HepG2 (cell line): ENCODE results near the gene DDR2. TPM values are rescaled to one million over a fixed set of nuclear protein-coding genes. Genes with fewer than 3 reads are reported as not detected.

Experiments used
- ATAC-seq: fragments of 200-7000 bp; cut with Tn5 transposase; 3 replicates; pipeline ENCODE4 v1.9.1; 2020; ENCODE audit warnings: mild to moderate bottlenecking, moderate library complexity
- BruUV-seq: library from RNA; stranded (reverse); fragments of 400-500 nt; replicated peaks from 2 replicates; lab custom pipeline; 2021; lab: Mats Ljungman, UMichigan
- CTCF ChIA-PET: fragments of 300-600 bp; formaldehyde crosslinking; extraction: SDS; loops from one replicate; lab custom pipeline; 2021; ENCODE audit warnings: low total read pairs, inconsistent platforms, low intra/inter-chr PET ratio; lab: Yijun Ruan, JAX
- POLR2A ChIA-PET: fragments of 350-600 bp; sonication (Branson Sonifier 250); formaldehyde crosslinking; loops from one replicate; lab custom pipeline; 2020; ENCODE audit warnings: antibody characterized with exemption, inconsistent platforms; lab: Yijun Ruan, JAX
- DNase-seq: peaks from one replicate; pipeline ENCODE4 v3.0.0-alpha.2; 2015; ENCODE audit warnings: low spot score
- FAIRE-seq: peaks from 3 replicates; lab custom pipeline; 2011; peaks lifted over from hg19 to GRCh38; lab: Jason Lieb, UNC
- H2AFZ ChIP-seq: one replicate; pipeline ENCODE4 v1.6.1; 2011; ENCODE audit warnings: low read length, inconsistent platforms
- H3K27ac ChIP-seq: fragments of 300-600 bp; 3 replicates; pipeline ENCODE4 v1.8.0; 2011; ENCODE audit warnings: mixed run types, mild to moderate bottlenecking, mixed read lengths, low read length, inconsistent platforms; ENCODE audit not compliant: insufficient read depth; ENCODE audit errors: extremely low read length
- H3K27me3 ChIP-seq, 2 experiments: fragments of 200-600 bp in 1 of 2; 2 replicates in 1 of 2; 3 replicates in 1 of 2; pipeline versions ENCODE4 v1.6.0 to v1.8.0; 2011; ENCODE audit warnings: low read length in 2 of 2, mild to moderate bottlenecking in 2 of 2, moderate library complexity in 2 of 2, inconsistent platforms in 1 of 2; ENCODE audit not compliant: insufficient read depth in 2 of 2, control insufficient read depth in 1 of 2
- H3K36me3 ChIP-seq, 2 experiments: fragments of 200-600 bp in 1 of 2; replicated peaks in 1 of 2; 2 replicates in 1 of 2; 3 replicates in 1 of 2; pipeline versions ENCODE4 v1.5.1 to v1.8.0; 2011; ENCODE audit warnings: low read length in 2 of 2, inconsistent platforms in 1 of 2; ENCODE audit not compliant: insufficient read depth in 2 of 2, control insufficient read depth in 1 of 2
- H3K4me1 ChIP-seq: 2 replicates; pipeline ENCODE4 v1.5.1; 2012; ENCODE audit warnings: low read length, inconsistent platforms; ENCODE audit not compliant: insufficient read depth
- H3K4me2 ChIP-seq: 2 replicates; pipeline ENCODE4 v1.6.0; 2011; ENCODE audit warnings: low read depth, low read length, inconsistent platforms
- H3K4me3 ChIP-seq, 3 experiments: fragments of 200-600 bp in 1 of 3; sonication (generic), shearing (Covaris generic) in 1 of 3; replicated peaks in 1 of 3; 2 replicates each; pipeline ENCODE4 v1.5.1; 2011 to 2016; ENCODE audit warnings: low read length in 3 of 3, inconsistent platforms in 2 of 3, low read depth in 2 of 3, mild to moderate bottlenecking in 2 of 3, control low read depth in 1 of 3, mixed read lengths in 1 of 3; ENCODE audit not compliant: insufficient read depth in 1 of 3
- H3K79me2 ChIP-seq: one replicate; pipeline ENCODE4 v1.6.1; 2011; ENCODE audit warnings: low read length, inconsistent platforms; ENCODE audit not compliant: insufficient read depth
- H3K9ac ChIP-seq: 2 replicates; pipeline ENCODE4 v1.6.0; 2011; ENCODE audit warnings: mild to moderate bottlenecking, low read depth, low read length, inconsistent platforms; ENCODE audit not compliant: insufficient read depth
- H3K9me3 ChIP-seq: 2 replicates; pipeline ENCODE4 v1.5.1; 2012; ENCODE audit warnings: mild to moderate bottlenecking, low read length
- H4K20me1 ChIP-seq: 2 replicates; pipeline ENCODE4 v1.6.0; 2011; ENCODE audit warnings: inconsistent platforms, mild to moderate bottlenecking, low read length, moderate library complexity; ENCODE audit not compliant: insufficient read depth
- CENPX ChIP-seq: sonication (generic); formaldehyde crosslinking; IDR thresholded peaks from 2 replicates; pipeline ENCODE4 v1.9.0; 2021; ENCODE audit warnings: mild to moderate bottlenecking, missing genetic modification reagents, moderate library complexity
- ETV6 ChIP-seq: sonication (generic); formaldehyde crosslinking; conservative IDR thresholded peaks from 2 replicates; pipeline ENCODE4 v1.4.0; 2020; ENCODE audit warnings: missing genetic modification reagents
- HOXA5 ChIP-seq: sonication (generic); formaldehyde crosslinking; IDR thresholded peaks from 2 replicates; pipeline ENCODE4 v1.4.0; 2020; ENCODE audit warnings: missing genetic modification reagents
- MEF2D ChIP-seq: sonication (generic); formaldehyde crosslinking; IDR thresholded peaks from 2 replicates; pipeline ENCODE4 v1.5.1; 2020; ENCODE audit warnings: mild to moderate bottlenecking, missing genetic modification reagents
- MEIS1 ChIP-seq: sonication (generic); formaldehyde crosslinking; IDR thresholded peaks from 2 replicates; pipeline ENCODE4 v1.9.0; 2021; ENCODE audit warnings: mild to moderate bottlenecking, missing genetic modification reagents, moderate library complexity, borderline replicate concordance
- ZFY ChIP-seq: sonication (generic); formaldehyde crosslinking; IDR thresholded peaks from 2 replicates; pipeline ENCODE4 v1.4.0; 2020; ENCODE audit warnings: missing genetic modification reagents
- ZNF260 ChIP-seq: sonication (generic); formaldehyde crosslinking; IDR thresholded peaks from 2 replicates; pipeline ENCODE4 v1.4.0; 2020; ENCODE audit warnings: missing genetic modification reagents, low read depth, mild to moderate bottlenecking, borderline replicate concordance
- ZNF296 ChIP-seq: sonication (generic); formaldehyde crosslinking; conservative IDR thresholded peaks from 2 replicates; pipeline ENCODE4 v1.5.0; 2020; ENCODE audit warnings: mild to moderate bottlenecking, missing genetic modification reagents
- ZNF326 ChIP-seq: sonication (generic); formaldehyde crosslinking; IDR thresholded peaks from 2 replicates; pipeline ENCODE4 v1.4.0; 2020; ENCODE audit warnings: missing genetic modification reagents, borderline replicate concordance
- ZNF350 ChIP-seq: sonication (generic); formaldehyde crosslinking; IDR thresholded peaks from 2 replicates; pipeline ENCODE4 v1.4.0; 2020; ENCODE audit warnings: mild to moderate bottlenecking, low read depth, missing genetic modification reagents, borderline replicate concordance
- ZNF383 ChIP-seq: sonication (generic); formaldehyde crosslinking; IDR thresholded peaks from 2 replicates; pipeline ENCODE4 v1.4.0; 2020; ENCODE audit warnings: missing genetic modification reagents, mild to moderate bottlenecking, borderline replicate concordance
- WGBS: methylation state at CpG from one replicate; pipeline ENCODE4 v1.1.6; 2017; ENCODE audit warnings: low lambda C conversion rate; 5-methylcytosine and 5-hydroxymethylcytosine counted together
- in situ Hi-C: cut with HindIII; loops from 2 replicates; pipeline ENCODE4 v1.10.0; 2017; ENCODE audit warnings: low pct_unique_long_range_greater_than_20kb; ENCODE audit not compliant: extremely low pct_ligation_motif_present
- intact Hi-C: fragments of 100-400 bp; cut with micrococcal nuclease; formaldehyde crosslinking; loops from one replicate; pipeline ENCODE4 v1.10.0; 2022; ENCODE audit not compliant: unreplicated experiment
- polyA plus RNA-seq, 8 experiments: library from polyadenylated mRNA; depleted of rRNA in 3 of 8; stranded (reverse) in 7 of 8; unstranded in 1 of 8; fragments of >200 nt; fragmentation: Illumina TruSeq in 4 of 8; extraction: Trizol in 4 of 8; gene quantifications; 2 replicates each; pipeline versions ENCODE4 v1.2.1 to v1.2.3, GENCODE V29; 2011 to 2016; ENCODE audit warnings: low read depth in 4 of 8, missing spikeins in 1 of 8, mixed read lengths in 1 of 8; ENCODE audit not compliant: insufficient read depth in 1 of 8
- total RNA-seq, 5 experiments: library from RNA; depleted of rRNA; stranded (reverse); fragments of >200 nt; fragmentation: Illumina TruSeq; extraction: Trizol; gene quantifications; 2 replicates each; pipeline ENCODE4 v1.2.3, GENCODE V29; 2016; ENCODE audit warnings: low read depth in 1 of 5
- TF ChIP-seq, protein P1 (sequence below): sonication (generic); formaldehyde crosslinking; IDR thresholded peaks from 2 replicates; pipeline ENCODE4 v1.4.0; 2020; ENCODE audit warnings: missing genetic modification reagents, borderline replicate concordance

Gene DDR2
- total and polyA plus RNA-seq, 2 of the 13 experiments (the other 11 are each of a cell fraction or from before 2014, with no cell fraction given) = 0.36 to 0.38 TPM

DNA sequence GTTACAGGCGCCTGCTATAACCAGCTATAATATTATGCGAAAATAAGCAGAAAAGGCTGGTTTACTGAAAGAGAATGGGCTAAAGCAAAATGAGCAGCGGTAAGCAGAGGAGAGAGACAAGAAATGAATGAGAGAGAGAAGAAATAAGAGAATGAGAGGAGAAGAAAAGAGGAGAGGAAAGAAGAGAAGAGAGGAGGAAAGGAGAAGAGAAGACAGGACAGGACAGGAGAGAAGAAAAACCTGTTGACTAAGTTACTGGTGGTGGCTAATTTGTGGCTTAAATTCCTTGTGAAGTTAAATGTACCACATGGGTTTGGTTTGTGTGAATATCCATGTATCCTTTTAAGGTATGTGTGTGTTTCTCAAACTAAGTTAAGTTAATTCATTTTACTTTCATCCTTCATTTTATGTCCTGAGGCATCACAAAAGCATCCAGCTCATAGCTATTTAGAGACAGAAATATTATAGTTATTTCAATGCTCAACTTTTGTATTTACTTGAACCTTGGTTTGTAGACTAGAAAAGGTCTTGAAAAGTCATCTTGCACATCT is 3.1 kb upstream of the DDR2 start:
- Histone ChIP-seq H4K20me1 (no peaks in the 10 kb centered on the region), H2AFZ (no peak overlapping the region), H3K79me2 (no peaks in the 10 kb centered on the region), H3K27me3 (no peaks in the 10 kb centered on the region), H3K9me3 (no peaks in the 10 kb centered on the region), H3K9ac (no peak overlapping the region), H3K4me3 (no peak overlapping the region), H3K4me1 (no peaks in the 10 kb centered on the region), H3K4me2 (no peak overlapping the region), H3K36me3 (no peaks in the 10 kb centered on the region), H3K27ac (no peak overlapping the region)
- intact Hi-C loops (no loop called here), in situ Hi-C loops (loop anchor here (10.0 kb wide), 1 partner anchor 176 kb away; no protein-coding TSS in a partner anchor)
- TF ChIP-seq ETV6 (CRISPR knock-in tag) (no peak), ZNF383 (CRISPR knock-in tag) (no peak), ZNF350 (no peak), CENPX (CRISPR knock-in tag) (no peak)
- CTCF ChIA-PET = no interaction called here
- no peak for FAIRE-seq
- no peak for ATAC-seq
- POLR2A ChIA-PET = no interaction called here
- DNase-seq = no peak
- 90% methylated on average over 3 of the region's 3 CpGs for WGBS
- BruUV-seq = no TSS peak

GRCh38 chr1:162629651-162630050 is 2.6 kb upstream of the DDR2 start:
- H3K9me3 ChIP-seq = no peaks in the 10 kb centered on the region
- no peaks in the 10 kb centered on the region for H3K36me3 ChIP-seq
- no peak overlapping the region for H3K4me2 ChIP-seq
- ATAC-seq = no peak
- no peak overlapping the region for H3K9ac ChIP-seq
- ChIA-PET CTCF (no interaction called here), POLR2A (no interaction called here)
- 78% methylated on average over 2 of the region's 2 CpGs for WGBS
- no TSS peak for BruUV-seq
- no peaks in the 10 kb centered on the region for H3K4me1 ChIP-seq
- in situ Hi-C loops = loop anchor here (10.0 kb wide), 1 partner anchor 175 kb away; no protein-coding TSS in a partner anchor
- no peak overlapping the region for H3K4me3 ChIP-seq
- intact Hi-C loops = no loop called here
- H3K79me2 ChIP-seq = no peaks in the 10 kb centered on the region
- H2AFZ ChIP-seq = no peak overlapping the region
- DNase-seq = no peak
- H4K20me1 ChIP-seq = no peaks in the 10 kb centered on the region
- FAIRE-seq = no peak
- no peaks in the 10 kb centered on the region for H3K27me3 ChIP-seq
- no peak overlapping the region for H3K27ac ChIP-seq
- TF ChIP-seq MEIS1 (CRISPR knock-in tag) (no peak), ZNF326 (CRISPR knock-in tag) (no peak), MEF2D (no peak), HOXA5 (no peak), ZFY (CRISPR knock-in tag) (no peak), ZNF260 (no peak), ZNF296 (CRISPR knock-in tag) (no peak)
- TF ChIP-seq, protein P1, sequence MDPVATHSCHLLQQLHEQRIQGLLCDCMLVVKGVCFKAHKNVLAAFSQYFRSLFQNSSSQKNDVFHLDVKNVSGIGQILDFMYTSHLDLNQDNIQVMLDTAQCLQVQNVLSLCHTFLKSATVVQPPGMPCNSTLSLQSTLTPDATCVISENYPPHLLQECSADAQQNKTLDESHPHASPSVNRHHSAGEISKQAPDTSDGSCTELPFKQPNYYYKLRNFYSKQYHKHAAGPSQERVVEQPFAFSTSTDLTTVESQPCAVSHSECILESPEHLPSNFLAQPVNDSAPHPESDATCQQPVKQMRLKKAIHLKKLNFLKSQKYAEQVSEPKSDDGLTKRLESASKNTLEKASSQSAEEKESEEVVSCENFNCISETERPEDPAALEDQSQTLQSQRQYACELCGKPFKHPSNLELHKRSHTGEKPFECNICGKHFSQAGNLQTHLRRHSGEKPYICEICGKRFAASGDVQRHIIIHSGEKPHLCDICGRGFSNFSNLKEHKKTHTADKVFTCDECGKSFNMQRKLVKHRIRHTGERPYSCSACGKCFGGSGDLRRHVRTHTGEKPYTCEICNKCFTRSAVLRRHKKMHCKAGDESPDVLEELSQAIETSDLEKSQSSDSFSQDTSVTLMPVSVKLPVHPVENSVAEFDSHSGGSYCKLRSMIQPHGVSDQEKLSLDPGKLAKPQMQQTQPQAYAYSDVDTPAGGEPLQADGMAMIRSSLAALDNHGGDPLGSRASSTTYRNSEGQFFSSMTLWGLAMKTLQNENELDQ (CRISPR knock-in tag) = no peak
